ENCODE data around the gene ARID1B.

ARID1B gene

GRCh38 chr6:157077251-157077650 is 300.1 kb downstream of the ARID1B start:
- no peak for TF ChIP-seq CTCF (conservative IDR thresholded peaks at IDR 0.05; ENCODE audit: low read depth, low read length)
- no peak overlapping the region for H3K4me3 ChIP-seq (ENCODE audit: low read depth, low read length)
- no peak for DNase-seq (ENCODE audit: low read depth)

- no peak overlapping the region for H3K4me3 ChIP-seq (ENCODE audit: low read depth, low read length)
- DNase-seq (ENCODE audit: low read depth) = no peak
Measured at GRCh38 chr6:157078326-157078725, 301.1 kb downstream of the ARID1B start.

GRCh38 chr6:157079277-157079676 is 302.1 kb downstream of the ARID1B start:
- DNase-seq (ENCODE audit: low read depth) = no peak
- no peak overlapping the region for H3K4me3 ChIP-seq (ENCODE audit: low read depth, low read length)
- TF ChIP-seq CTCF (conservative IDR thresholded peaks at IDR 0.05; ENCODE audit: low read depth, low read length) = no peak

More at GRCh38 chr6:157078326-157078725, 301.1 kb downstream of the ARID1B start:
- TF ChIP-seq CTCF (conservative IDR thresholded peaks at IDR 0.05; ENCODE audit: low read depth, low read length) = no peak

GRCh38 chr6:157079771-157080170 is 302.6 kb downstream of the ARID1B start:
- no peak for TF ChIP-seq CTCF (conservative IDR thresholded peaks at IDR 0.05; ENCODE audit: low read depth, low read length)
- no peak for DNase-seq (ENCODE audit: low read depth)
- no peak overlapping the region for H3K4me3 ChIP-seq (ENCODE audit: low read depth, low read length)

GRCh38 chr6:157080986-157081391 is 303.8 kb downstream of the ARID1B start:
- H3K4me3 ChIP-seq (ENCODE audit: low read depth, low read length) = no peak overlapping the region
- DNase-seq (ENCODE audit: low read depth) = no peak
- TF ChIP-seq CTCF (conservative IDR thresholded peaks at IDR 0.05; ENCODE audit: low read depth, low read length) = no peak

- H3K4me3 ChIP-seq (ENCODE audit: low read depth, low read length) = no peak overlapping the region
- no peak for DNase-seq (ENCODE audit: low read depth)
- TF ChIP-seq CTCF (conservative IDR thresholded peaks at IDR 0.05; ENCODE audit: low read depth, low read length) = no peak
Measured at GRCh38 chr6:157083343-157083742, 306.2 kb downstream of the ARID1B start.

GRCh38 chr6:157086632-157087031 is 309.5 kb downstream of the ARID1B start:
- no peak for DNase-seq (ENCODE audit: low read depth)
- no peak for TF ChIP-seq CTCF (conservative IDR thresholded peaks at IDR 0.05; ENCODE audit: low read depth, low read length)
- H3K4me3 ChIP-seq (ENCODE audit: low read depth, low read length) = no peak overlapping the region

Measured in choroid plexus epithelial cell (primary cell).